Lower lobe of right lung (tissue), 2 donors: ENCODE results near the gene PLA2G4B. TPM values are rescaled to one million over a fixed set of nuclear protein-coding genes. Genes with fewer than 3 reads are reported as not detected.
A peak's percentile ranks its signal among the peaks of the same experiment; 100 is the strongest.

Source experiments
- ATAC-seq, 2 donors: fragments of 200-7000 bp; cut with Tn5 transposase; one replicate each; pipeline ENCODE4 v1.9.1; 2020 to 2022; ENCODE audit warnings: mild to moderate bottlenecking in 2 of 2, moderate library complexity in 2 of 2
- DNase-seq: peaks from one replicate; pipeline ENCODE4 v3.0.0-alpha.2; 2020
- H3K27ac ChIP-seq: fragments of 200-600 bp; one replicate; pipeline ENCODE4 v1.8.0; 2022
- H3K27me3 ChIP-seq: fragments of 200-600 bp; one replicate; pipeline ENCODE4 v1.8.0; 2022; ENCODE audit warnings: low read depth
- H3K36me3 ChIP-seq: fragments of 200-600 bp; one replicate; pipeline ENCODE4 v1.8.0; 2022; ENCODE audit warnings: mild to moderate bottlenecking
- H3K4me1 ChIP-seq: fragments of 200-600 bp; one replicate; pipeline ENCODE4 v1.8.0; 2022
- H3K4me3 ChIP-seq: fragments of 200-600 bp; one replicate; pipeline ENCODE4 v1.8.0; 2022; ENCODE audit warnings: mild to moderate bottlenecking
- H3K9me3 ChIP-seq: fragments of 200-600 bp; one replicate; pipeline ENCODE4 v1.8.0; 2022
- intact Hi-C: fragments of 100-400 bp; cut with DNase I; formaldehyde crosslinking; loops from one replicate; pipeline ENCODE4 v1.11.0; 2022
- total RNA-seq: library from RNA; stranded (reverse); fragmentation: NEBNext Ultra II Directional; extraction: Animal tissue kit (Norgen Biotek cat#: 25700); gene quantifications from one replicate; pipeline ENCODE4 v1.2.1, GENCODE V29; 2021
- TF ChIP-seq, protein P1 (sequence below): fragments of 200-600 bp; IDR thresholded peaks from one replicate; pipeline ENCODE4 v1.8.0; 2022; ENCODE audit warnings: antibody characterized with exemption, mild to moderate bottlenecking
- donor health status: DM: no; HTN: yes; CAD: no; lungs with severe emphysema.

Gene PLA2G4B
- total RNA-seq, 1 donor from 2014 or later = 13.8 TPM

DNA sequence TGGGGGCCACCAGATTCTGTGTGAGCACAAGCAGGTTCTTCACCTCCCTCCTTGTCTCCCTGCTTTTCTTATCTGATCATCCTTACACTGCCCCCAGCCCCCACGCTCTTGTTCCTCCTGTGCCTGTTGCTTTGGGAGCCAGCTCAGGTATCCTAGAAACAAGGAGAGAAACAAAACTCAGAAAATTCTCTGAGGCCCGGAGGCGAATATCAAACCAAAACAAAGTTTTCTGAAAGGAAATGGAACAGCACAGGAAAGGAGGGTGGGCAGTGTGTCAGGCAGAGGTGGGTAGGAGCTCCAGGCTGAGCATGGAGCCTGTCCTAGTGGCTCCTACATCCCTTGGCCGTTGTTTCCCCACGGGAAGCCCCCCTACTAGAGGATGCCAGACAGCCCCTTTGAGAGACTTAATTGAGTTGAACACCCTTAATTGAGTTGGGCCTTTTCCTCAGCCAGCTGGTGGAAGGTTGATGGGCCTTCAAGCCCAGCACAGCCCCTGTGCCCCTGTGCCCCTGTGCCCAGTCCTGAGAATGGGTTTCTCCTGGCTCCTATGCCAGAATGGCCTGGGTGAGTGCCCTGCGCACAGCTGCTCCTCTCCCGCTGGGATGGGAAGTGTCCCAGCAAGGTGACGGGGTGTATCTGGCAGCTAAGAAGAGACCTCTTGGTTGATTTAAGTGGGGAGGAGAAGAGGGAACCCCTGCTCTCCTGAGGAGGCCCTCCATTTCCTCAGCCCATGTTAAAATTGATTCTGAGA, 33.6 kb upstream of the PLA2G4B start:
- DNase-seq = no peak
- Histone ChIP-seq H3K27me3 (no peaks in the 10 kb centered on the region), H3K36me3 (peaks cover 13% of the 10 kb centered on the region), H3K4me3 (no peak overlapping the region), H3K9me3 (no peaks in the 10 kb centered on the region), H3K27ac (no peak overlapping the region), H3K4me1 (no peaks in the 10 kb centered on the region)
- no peak for ATAC-seq
- intact Hi-C loops = no loop called here
- TF ChIP-seq, protein P1, sequence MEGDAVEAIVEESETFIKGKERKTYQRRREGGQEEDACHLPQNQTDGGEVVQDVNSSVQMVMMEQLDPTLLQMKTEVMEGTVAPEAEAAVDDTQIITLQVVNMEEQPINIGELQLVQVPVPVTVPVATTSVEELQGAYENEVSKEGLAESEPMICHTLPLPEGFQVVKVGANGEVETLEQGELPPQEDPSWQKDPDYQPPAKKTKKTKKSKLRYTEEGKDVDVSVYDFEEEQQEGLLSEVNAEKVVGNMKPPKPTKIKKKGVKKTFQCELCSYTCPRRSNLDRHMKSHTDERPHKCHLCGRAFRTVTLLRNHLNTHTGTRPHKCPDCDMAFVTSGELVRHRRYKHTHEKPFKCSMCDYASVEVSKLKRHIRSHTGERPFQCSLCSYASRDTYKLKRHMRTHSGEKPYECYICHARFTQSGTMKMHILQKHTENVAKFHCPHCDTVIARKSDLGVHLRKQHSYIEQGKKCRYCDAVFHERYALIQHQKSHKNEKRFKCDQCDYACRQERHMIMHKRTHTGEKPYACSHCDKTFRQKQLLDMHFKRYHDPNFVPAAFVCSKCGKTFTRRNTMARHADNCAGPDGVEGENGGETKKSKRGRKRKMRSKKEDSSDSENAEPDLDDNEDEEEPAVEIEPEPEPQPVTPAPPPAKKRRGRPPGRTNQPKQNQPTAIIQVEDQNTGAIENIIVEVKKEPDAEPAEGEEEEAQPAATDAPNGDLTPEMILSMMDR = no peak

DNA sequence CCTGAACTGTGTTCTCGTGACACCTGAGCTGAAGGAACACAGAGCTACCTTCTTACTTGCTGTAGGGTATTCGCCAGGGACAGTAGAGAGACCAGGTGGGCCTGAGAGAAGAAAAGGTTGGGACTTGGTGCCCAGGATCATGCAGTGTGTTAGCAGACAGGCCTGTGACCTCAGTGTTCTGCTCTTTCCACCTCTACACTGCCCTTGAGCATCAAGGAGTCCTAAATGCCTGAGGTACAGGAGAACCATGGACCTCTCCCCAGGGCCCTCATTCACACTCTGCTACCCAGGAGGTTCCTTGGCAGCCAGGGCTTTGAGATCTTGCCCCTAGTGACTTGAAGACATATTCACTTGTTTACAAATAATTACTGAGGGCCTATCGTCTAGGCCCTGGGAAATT, 32.9 kb upstream of the PLA2G4B start:
- intact Hi-C loops = no loop called here

DNA sequence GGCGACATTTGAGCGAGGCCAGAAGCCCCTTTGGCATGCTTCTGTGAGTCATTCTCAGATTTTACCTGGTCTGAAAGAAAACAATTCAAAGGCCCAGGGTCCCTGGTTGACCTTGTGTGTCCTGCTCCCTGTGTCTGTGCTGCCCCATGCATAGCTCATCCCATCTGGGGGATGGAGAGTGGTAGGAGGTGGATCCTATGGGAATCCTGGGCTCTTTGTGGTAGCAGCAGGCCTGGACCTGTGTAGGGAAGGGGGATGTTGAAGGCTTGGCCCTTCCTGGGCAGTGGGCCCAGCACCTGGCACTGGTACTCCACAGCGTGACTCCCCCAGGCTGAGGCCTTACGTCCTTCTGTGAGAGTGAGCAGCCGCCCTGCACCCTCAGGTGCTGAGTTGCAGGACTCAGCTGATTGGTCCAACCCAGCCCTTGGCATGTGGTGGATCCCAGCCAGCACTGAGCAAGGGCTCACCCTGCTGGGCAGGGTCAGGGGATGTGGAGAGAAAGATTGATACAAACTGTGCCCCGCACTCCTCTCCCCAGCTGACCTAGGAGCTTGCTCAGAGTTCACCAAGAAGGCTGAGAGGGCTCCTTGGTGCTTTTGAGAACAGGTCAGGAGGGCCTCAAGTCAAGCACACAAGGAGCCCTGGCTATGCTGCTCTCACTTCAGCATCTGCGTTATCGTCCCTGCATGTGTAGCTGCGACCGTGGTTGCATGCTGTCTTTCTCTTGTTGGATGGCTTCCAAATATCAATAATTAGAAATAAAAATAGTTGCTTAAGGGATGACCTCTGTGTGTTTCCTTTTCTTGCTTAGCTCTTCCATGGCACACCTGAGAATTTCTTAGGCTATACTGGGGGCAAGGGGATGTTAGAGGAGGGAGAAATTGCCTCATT, 32.1 kb upstream of the PLA2G4B start:
- intact Hi-C loops = no loop called here
- Histone ChIP-seq H3K36me3 (peaks cover 5% of the 10 kb centered on the region), H3K4me1 (no peaks in the 10 kb centered on the region), H3K27ac (no peak overlapping the region), H3K27me3 (no peaks in the 10 kb centered on the region), H3K4me3 (no peak overlapping the region), H3K9me3 (no peaks in the 10 kb centered on the region)
- ATAC-seq = peak; percentile 69 to 76
- DNase-seq = no peak
- TF ChIP-seq, protein P1 = no peak

More for the DNA sequence above, 32.9 kb upstream of the PLA2G4B start:
- H3K4me3 ChIP-seq = no peak overlapping the region
- H3K4me1 ChIP-seq = no peaks in the 10 kb centered on the region
- no peak for ATAC-seq
- no peak overlapping the region for H3K27ac ChIP-seq
- peaks cover 7% of the 10 kb centered on the region for H3K36me3 ChIP-seq
- H3K9me3 ChIP-seq = no peaks in the 10 kb centered on the region
- no peak for DNase-seq
- no peaks in the 10 kb centered on the region for H3K27me3 ChIP-seq
- TF ChIP-seq, protein P1 = no peak

DNA sequence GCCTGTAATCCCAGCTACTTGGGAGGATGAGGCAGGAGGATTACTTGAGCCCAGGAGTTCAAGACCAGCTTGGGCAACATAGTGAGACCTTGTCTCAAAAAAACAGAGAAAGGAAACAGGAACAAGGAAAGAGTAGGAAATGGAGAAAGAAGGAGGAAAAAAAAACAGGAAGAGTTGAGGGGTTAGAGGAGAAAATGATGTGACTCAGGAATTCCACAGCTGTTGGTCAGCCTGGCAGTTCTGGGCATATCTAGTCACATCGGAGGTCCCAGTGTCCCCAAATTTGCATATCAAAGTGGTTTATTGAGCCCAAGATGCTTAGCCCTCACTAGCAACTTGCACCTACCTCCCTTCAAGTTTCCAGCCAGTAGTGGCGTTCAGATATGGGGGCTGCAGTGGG, 29.5 kb upstream of the PLA2G4B start:
- Histone ChIP-seq H3K27me3 (no peaks in the 10 kb centered on the region), H3K27ac (no peak overlapping the region), H3K9me3 (no peaks in the 10 kb centered on the region), H3K4me1 (no peaks in the 10 kb centered on the region), H3K4me3 (no peak overlapping the region), H3K36me3 (peaks cover 16% of the 10 kb centered on the region)
- no peak for ATAC-seq
- TF ChIP-seq, protein P1 = no peak
- DNase-seq = no peak
- intact Hi-C loops = no loop called here

DNA sequence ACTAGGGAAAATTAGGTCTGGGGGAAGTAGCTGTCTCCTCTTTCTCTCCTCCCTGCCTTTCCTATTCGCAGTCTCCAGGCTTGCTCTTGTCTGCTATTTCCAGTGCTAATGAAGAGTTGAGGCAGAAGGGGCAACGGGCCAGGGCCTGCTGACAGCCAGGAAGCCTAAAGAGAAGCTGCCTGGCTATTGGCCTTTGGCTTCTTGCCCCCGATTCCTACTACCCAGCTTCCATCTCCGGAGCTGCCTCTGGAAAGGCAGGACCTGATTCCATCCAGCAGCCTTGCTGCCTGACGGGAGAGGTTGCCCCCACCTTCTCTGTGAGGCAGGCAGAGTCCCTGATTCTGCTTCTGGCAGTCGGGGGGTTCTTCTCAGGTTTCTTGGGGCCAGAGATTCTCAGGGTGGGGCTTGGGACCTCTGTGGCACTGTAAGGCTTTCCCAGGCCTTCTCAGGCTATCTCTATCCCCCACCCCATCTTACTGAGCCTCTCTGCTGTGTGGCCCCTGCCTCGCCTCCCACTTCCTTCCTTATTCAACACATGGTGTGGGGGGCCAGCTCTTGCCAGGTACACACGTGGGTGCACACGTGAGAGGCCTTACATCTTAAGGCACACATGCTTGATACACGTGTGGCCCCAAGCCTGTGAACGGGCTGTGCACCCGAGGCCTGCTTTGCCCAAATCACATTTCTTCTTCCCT, 29.0 kb upstream of the PLA2G4B start:
- no peaks in the 10 kb centered on the region for H3K9me3 ChIP-seq
- intact Hi-C loops = loop anchor here (5.0 kb wide), 1 partner anchor 37 kb away; the partner anchor contains the start of gene MAPKBP1
- TF ChIP-seq, protein P1 = no peak

More for the DNA sequence above, 29.0 kb upstream of the PLA2G4B start:
- H3K27me3 ChIP-seq = no peaks in the 10 kb centered on the region
- H3K27ac ChIP-seq = no peak overlapping the region
- no peak overlapping the region for H3K4me3 ChIP-seq
- no peaks in the 10 kb centered on the region for H3K4me1 ChIP-seq
- H3K36me3 ChIP-seq = peaks cover 22% of the 10 kb centered on the region
- ATAC-seq (no peak), DNase-seq (no peak)
